NCI-H128 (cell line): ENCODE results near the gene TPCN2.
"Not testable (repeated sequence)": the region's sequence is repeated elsewhere in the genome, so short reads cannot be mapped to it uniquely, and the experiment has no call there.

Experiments
- DNase-seq: peaks from one replicate; lab custom pipeline; 2025; ENCODE audit not compliant: unreplicated experiment; lab: John Stamatoyannopoulos, UW

The TPCN2 gene

DNA sequence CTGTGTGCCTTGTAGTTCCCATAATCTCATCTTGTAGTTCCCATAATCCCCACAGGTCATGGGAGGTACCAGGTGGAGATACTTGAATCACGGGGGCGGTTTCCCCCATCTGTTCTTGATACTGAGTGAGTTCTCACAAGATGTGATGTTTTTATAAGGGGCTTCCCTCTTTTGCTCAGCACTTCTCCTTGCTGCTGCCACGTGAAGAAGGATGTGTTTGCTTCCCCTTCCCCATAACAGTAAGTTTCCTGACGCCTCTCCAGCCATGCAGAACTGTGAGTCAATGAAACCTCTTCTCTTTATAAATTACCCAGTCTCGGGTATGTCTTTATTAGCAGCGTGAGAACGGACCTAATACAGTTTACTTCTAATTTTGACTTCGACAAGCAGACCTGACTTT, 93.0 kb downstream of the TPCN2 start:
- DNase-seq: no peak

DNA sequence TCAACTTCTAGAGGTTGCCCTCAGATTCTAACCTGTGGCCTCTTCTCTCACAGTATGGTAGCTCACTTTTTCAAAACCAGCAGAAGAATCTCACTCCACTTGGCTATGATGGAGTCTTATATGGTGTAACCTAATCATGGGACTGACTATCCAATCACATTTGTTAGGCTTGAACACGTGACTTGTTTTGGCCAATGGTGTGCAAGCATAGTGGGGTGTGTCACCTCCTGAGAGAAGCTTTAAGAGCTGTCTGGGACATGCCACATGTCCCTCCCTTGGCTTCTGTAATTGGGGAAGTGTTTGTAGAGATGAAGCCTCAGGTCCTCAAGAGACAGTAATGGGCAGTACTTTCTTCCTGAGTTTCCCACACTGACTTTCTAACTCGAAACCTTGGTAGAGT, 94.2 kb downstream of the TPCN2 start:
- DNase-seq: no peak

DNA sequence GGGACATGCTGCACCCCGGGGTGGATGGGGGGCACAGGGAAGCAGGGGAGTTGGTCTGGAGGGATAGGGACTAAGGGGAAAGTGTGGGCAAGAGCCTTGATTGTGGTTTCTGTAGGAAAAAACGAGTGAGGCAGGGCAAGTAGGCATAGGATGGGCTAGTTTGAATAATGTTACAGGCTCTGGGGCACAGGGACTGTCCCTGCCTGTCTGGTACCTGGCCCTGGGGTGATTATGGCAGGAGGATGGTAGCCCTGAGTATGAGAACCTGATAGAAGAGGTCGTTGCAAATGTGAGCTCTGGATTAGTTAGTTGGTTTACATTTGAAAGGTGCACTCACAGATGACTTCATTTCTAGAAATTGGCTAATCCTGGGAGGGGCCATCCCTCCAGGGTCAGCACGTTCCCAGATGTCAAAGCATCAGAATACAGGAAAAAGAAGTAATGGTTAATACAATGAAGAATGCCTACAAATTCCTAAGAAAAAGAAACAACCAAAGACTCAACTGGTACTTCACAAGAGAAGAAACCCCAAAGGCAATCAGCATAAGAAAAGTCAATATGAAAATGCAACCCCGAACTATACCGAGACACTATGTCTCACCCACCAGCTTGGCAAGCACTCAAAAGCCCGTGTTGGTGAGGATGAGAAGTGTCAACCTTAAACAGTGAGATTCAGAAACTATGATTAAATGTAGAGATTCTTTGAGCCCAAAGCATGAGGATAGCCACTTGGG, 95.8 kb downstream of the TPCN2 start:
- no peak for DNase-seq

DNA sequence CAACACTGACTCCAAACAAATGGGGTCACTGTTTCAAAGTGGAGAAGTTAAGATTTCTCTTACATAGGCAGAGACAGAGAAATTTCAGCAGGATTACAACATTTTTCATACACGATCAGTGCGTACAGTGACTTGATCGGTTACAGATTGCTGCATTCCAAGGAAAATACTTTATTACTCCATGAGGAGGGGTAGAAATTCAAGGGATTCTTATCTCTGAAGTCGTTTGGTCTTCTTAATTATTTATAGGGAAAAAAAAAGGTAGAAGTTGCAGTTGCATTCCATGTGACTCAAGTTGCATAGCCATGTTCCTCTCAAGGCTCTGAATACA, 96.3 kb downstream of the TPCN2 start:
- no peak for DNase-seq

GRCh38 chr11:69148377-69148762, 99.6 kb downstream of the TPCN2 start:
- DNase-seq: no peak

GRCh38 chr11:69148806-69149205, 100.1 kb downstream of the TPCN2 start:
- no peak for DNase-seq

- DNase-seq: not testable (repeated sequence)
These were observed 100.8 kb downstream of the TPCN2 start for GRCh38 chr11:69149338-69150045.

GRCh38 chr11:69150175-69150574, 101.4 kb downstream of the TPCN2 start:
- DNase-seq: no peak

GRCh38 chr11:69151836-69152235, 103.1 kb downstream of the TPCN2 start:
- no peak for DNase-seq

DNA sequence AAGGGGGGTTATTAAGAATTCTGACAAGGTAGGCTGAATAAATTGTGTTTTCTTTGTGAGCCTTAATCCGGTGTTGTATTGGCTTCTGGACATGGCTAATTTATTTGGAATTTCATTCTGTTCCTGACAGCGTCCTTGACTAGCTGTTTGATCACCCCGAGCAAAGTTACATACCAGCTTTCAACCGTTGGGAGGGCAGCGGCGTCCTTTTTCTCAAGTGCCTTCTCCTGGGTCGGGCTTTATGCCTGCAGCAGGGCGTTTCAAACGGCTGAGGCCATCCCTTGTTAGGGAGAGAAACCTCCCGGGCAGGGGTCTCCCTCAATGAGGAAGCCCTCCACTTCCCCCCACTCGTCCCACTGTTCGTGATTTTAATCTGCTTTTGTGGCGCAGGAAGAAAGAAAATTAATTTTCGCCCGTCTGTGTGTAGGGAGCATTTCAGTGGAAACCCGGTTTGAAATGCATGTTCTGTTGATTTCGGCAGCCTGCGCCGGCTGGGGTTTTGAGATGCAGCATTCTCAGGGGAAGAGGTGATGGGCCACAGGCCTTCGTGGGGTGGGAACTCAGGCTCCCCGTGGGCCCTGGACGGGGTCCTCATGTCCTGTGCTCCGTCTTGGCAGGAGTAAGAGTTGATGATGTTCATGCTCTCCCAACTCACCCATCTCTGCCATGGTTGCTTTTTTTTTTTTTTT, 104.1 kb downstream of the TPCN2 start:
- DNase-seq: no peak

- DNase-seq: no peak
These were observed 104.9 kb downstream of the TPCN2 start for GRCh38 chr11:69153661-69154060.

DNA sequence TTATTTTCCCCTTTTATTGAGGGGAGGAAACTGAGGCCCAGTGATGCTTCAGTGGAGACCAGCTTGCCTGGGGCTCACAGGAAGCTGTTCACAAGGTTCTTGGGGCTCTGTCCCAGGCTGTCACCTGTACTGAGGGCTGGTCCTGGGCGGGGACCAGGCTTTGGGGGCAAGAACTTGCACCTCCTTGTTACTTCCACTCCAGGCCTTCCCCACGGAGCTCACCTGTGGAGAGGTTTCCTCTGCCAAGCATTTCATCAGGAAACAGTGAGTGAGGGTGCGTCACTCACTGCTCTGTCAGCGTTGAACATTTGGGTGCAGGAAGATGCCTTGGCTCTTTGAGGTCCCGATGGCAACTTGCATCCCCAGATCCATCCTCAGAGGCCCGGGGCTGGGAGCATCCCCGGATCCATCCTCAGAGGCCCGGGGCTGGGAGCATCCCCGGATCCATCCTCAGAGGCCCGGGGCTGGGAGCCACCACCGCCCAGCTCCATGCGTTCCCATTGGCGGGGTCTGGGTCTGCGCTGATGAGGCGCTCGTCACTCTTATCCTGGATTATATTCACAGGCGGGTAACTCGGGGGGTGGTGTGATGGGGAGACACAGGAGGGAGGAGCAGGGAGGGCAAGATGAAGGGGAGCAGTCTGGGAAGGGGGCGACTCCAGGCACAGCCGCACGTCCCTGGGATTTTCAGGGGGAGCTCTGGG, 105.6 kb downstream of the TPCN2 start:
- no peak for DNase-seq

- DNase-seq: no peak
These were observed 106.2 kb downstream of the TPCN2 start for GRCh38 chr11:69154938-69155301.

- DNase-seq: no peak
These were observed 106.8 kb downstream of the TPCN2 start, which contains the start of gene SMIM38 for GRCh38 chr11:69155302-69156234. Gene SMIM38, plus strand, starts transcription at chr11:69155935. Its CDS starts 1,912 bp downstream, at chr11:69157847.

DNA sequence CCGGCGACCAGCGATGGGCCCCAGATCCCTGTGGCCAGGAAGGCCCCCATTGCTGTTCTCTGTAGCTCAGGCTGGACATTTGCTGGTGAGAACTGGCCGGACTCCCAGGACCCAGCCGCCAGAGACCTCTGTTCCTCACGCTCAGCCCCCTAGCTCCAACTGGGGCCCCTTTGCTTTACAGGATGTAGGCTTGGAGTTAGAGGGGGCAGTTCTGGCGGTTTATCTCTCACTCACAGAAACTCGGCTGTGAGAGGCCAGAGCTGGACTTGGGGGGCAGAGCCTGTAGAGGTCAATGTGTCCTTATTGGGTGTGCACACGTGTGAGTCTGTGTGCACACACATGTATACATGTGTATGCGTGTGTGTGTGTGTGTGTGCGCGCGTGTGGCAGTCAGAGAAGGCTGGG, 107.5 kb downstream of the TPCN2 start:
- no peak for DNase-seq

DNA sequence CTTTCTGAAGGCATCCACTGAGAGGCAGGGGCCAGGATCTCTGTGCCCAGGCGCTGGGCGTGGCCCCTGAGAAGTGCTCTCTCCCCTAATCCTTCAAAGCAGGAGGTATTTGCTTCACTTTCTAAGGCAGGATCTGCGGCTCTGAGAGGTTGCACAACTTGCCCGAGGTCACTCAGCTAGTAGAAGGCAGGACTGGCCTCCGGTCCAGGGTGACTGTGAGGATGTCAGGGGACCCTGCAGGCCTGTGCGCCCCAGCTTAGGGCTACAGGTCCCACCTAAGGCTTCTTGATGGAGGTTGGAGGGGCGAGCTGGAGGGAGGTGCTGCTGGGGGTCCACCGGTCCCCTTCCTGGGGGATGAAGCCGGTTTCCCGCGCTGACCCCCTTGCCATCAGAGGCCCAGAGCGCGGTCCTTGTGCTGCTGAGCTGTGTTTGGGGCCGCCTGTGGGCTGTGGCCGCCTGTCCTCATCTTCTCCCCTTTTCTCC, 108.0 kb downstream of the TPCN2 start:
- no peak for DNase-seq

- no peak for DNase-seq
These were observed 108.6 kb downstream of the TPCN2 start for GRCh38 chr11:69157156-69157821.

GRCh38 chr11:69157822-69158231, 109.1 kb downstream of the TPCN2 start:
- DNase-seq: no peak

GRCh38 chr11:69158301-69159149, 109.8 kb downstream of the TPCN2 start:
- DNase-seq: no peak
